Brain pericyte (primary cell): ENCODE measurements around the gene CASK.

Experiments used
- DNase-seq: peaks from one replicate; pipeline ENCODE4 v3.0.0-alpha.2; 2012; ENCODE audit warnings: low read depth, low spot score

CASK gene

DNA sequence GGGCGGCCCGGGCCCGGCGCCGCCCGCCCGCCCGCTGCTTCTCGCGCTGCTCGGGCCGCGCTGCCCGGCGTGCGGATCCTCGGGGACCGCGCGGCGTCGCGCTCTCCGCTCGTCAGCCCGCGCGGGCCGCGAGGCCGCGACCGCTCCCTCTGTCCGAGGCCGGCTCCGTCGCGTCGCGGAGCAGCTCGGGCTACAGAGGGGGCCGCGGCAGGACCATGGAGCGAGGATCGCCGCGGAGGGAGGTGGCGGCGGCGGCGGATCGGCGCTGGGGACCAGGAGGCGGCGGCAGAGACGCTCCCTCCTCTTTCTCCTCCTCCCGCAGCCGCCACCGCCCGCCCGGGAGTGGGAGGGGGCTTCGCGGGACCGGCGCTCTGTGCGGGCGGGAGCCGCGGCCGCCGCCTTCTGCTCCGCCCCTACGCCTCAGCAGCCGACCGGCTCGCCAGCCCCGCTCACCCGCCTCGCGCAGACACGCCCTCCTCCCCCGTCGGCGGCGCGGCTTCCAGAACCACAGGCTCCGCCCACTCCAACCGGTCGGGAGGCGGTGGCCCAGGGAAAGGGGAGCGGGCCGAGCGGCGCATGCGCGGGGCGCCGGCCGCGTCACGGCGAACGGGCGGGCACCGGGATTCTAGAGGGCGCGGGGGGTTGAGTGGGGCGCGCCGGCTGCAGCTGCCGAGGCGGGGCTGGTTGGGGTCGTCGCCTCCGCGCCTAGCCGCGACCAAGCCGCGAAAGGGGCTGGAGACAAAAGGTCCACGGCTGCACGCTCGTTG, at the start of gene CASK:
CASK (minus strand) TSS at position 344 of the 767 bp plus-strand sequence. CDS start 566 bp downstream, outside the sequence.
- peak; percentile 59 for DNase-seq

- no peak for DNase-seq
These were observed 48.0 kb upstream of the CASK start for GRCh38 chrX:41971346-41971745.

- DNase-seq = no peak
These were observed 47.1 kb upstream of the CASK start for GRCh38 chrX:41970419-41970818.

- no peak for DNase-seq
These were observed 40.0 kb upstream of the CASK start for GRCh38 chrX:41963348-41963747.

DNA sequence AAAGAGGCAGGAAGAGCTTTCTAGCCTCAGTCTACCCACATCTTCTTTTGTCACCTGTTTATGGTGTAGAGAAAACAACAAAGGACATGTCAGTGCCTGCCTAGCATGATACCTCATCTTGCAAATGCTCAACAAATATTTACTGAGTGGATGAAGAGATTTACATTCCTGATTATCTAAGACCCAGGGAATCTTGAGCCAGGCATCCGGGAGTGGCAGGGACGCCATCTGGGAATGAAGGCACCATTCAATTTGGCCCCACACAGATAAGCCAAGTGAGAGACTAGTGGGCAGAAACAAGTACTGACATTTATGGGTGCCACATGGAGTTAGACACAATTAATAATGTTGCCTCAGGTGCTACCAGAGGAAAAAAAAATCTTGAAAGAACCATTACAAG, 36.8 kb upstream of the CASK start:
- DNase-seq = no peak

DNA sequence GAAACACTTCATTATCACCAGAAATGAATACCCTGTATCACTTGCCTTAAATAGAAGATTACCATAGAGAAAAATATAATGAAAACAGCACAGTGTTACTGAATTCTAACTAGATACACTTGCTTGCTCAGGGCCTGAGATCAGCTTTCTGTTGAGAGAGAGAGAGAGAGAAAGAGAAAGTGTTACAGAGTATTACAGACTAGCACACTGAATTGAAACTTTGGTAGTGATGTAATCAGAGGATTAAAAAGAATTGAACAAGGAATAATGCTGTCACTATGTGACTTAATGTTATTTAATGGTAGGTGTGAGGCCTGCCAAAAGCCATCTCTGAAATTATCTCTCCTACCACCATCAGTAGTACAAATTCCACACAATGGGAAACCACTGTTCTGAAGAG, 35.5 kb upstream of the CASK start:
- no peak for DNase-seq

DNA sequence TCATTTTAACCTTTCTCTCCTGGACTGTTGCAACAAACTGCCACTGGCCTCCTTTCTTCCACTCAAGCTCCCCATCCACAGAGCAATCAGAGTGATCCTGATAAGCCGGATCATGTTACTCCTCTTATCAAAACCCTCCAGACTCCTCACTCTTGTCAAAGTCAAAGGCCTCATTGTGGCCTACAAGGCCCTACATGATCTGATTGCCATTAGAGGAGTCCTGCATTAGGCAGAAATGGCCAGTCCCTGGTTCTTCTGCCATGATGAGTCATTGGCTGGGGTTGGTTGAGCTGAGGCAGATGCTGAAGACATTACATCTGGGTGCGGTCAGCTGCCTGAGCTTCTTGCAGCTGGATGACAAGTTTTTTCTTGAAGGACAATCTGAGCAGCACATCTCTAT, 32.7 kb upstream of the CASK start:
- no peak for DNase-seq

GRCh38 chrX:41952102-41952501, 28.7 kb upstream of the CASK start:
- DNase-seq = no peak

DNA sequence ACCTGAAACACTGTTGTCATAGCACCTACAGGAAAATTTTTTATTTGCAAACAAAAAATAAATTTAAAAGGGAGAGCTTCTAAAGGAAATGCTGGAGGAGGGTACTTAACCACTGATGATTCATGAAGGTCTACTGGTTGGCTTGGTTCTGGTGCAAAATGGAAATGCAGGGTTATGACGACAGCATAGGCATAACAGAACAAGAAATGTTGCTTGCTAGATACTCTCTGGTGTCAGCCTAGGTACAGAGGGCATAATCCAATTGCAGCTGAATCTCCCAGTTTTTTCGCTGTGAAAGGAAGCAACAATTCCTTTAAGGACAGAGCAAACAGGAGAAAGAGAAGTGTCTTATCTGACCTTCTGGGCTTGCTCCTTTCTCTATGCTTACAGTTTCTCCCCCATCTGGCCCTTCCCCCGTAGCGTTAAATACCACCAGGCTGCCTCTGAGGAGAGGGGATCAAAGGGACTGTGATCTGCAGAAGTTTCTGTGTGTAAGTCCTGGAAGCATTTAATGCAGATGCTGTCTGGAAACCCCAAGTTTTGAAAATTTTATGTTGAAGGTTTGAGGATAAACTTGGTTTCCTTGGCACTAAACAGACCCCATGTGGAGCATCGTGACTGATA, 23.7 kb upstream of the CASK start:
- no peak for DNase-seq

GRCh38 chrX:41946235-41946634, 22.9 kb upstream of the CASK start:
- DNase-seq = no peak

GRCh38 chrX:41935832-41936231, 12.5 kb upstream of the CASK start:
- no peak for DNase-seq

- DNase-seq = no peak
These were observed 10.2 kb upstream of the CASK start for GRCh38 chrX:41933546-41933945.

GRCh38 chrX:41932885-41933284, 9.5 kb upstream of the CASK start:
- DNase-seq = no peak

DNA sequence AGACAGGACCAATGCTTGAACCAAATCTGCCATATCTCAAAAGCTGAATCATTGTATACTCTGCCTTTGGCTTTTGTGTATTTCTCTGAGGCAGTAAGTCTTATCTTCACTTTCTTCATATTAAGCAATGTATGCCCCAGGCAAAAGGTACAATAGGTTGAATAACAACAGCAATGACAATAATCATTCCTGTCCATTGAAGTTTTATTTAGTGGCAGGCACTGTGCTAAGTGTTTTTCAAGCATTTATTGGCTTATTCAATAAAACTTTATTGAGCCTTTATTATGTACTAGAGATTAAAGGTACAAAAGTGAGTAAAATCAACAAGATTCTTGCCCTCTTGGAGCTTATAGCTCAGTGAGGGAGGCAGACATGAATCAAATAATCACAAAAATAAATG, 8.2 kb upstream of the CASK start:
- no peak for DNase-seq

- no peak for DNase-seq
These were observed 777 bp upstream of the CASK start for GRCh38 chrX:41923978-41924683.

- no peak for DNase-seq
These were observed 763 bp downstream of the CASK start for GRCh38 chrX:41922431-41923151.

- no peak for DNase-seq
These were observed 1.6 kb downstream of the CASK start for GRCh38 chrX:41921492-41922430.

DNA sequence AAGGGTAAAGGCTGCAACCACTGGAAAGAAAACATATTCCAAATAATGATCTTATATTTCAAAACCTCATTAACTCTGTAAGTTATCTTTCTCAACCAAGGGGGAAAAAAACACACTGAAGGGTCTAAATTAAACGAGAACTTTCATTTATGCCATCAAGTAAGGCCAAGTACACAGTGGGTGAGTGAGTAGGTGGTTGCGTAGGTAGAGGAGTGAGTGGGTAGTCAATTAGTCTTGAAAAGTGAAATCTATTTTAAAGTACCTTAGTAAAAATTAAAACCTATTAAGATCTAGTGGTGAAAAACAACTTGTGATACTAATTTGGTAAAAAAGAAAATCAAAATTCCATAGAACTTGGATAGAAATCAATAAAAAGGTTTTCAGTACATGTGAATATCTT, 3.5 kb downstream of the CASK start:
- no peak for DNase-seq

- DNase-seq = no peak
These were observed 5.8 kb downstream of the CASK start for GRCh38 chrX:41917517-41917916.

DNA sequence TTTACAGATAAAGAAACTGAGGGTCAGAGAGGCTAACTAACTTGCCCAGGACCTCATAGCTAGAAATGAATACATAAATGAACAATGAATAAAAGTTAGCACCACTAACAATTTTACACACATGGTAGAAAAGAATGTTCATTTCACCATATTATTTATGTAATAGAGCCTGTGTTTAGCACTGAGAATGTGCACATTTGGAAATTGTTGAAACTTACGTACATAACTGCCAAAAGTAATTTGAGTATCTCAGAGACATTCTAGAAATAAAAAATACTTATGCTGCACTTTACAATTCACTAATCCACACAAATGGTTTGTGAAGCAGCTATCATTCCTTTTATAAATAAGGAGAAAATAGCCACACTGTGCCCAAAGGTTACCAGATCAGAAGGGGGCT, 9.9 kb downstream of the CASK start:
- no peak for DNase-seq

GRCh38 chrX:41912923-41913322, 10.4 kb downstream of the CASK start:
- DNase-seq = no peak
